Measurements from ENCODE around the gene ATXN7.

ATXN7 gene

DNA sequence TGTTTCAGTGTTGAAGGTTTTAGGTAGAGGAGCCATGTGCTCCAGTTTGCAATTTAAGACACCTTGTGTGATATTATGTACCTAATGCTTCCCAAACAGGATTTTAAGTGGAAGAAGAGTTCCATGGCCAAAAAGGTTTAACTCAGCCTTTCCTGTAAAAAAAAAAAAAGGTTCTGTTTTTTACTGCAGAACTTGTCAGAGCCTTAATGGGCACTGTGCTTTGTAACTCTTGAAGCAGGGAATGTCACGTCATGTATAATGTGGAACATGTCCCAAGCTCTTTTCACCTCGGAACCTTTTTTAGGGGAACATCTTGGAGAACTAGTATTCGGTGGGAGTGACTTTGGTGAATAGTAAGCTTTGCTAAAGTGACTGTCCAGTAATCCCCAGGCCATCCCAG lies 128.0 kb downstream of the ATXN7 start:
- no peak for TF ChIP-seq CTCF (IDR thresholded peaks at IDR 0.05; ENCODE audit: borderline replicate concordance, insufficient read depth, low read depth, low read length)
- H3K4me3 ChIP-seq (ENCODE audit: low read depth, low read length): no peak overlapping the region

- TF ChIP-seq CTCF (IDR thresholded peaks at IDR 0.05; ENCODE audit: borderline replicate concordance, insufficient read depth, low read depth, low read length): no peak
- no peak overlapping the region for H3K4me3 ChIP-seq (ENCODE audit: low read depth, low read length)
These were observed 129.0 kb downstream of the ATXN7 start for GRCh38 chr3:63992516-63993209.

DNA sequence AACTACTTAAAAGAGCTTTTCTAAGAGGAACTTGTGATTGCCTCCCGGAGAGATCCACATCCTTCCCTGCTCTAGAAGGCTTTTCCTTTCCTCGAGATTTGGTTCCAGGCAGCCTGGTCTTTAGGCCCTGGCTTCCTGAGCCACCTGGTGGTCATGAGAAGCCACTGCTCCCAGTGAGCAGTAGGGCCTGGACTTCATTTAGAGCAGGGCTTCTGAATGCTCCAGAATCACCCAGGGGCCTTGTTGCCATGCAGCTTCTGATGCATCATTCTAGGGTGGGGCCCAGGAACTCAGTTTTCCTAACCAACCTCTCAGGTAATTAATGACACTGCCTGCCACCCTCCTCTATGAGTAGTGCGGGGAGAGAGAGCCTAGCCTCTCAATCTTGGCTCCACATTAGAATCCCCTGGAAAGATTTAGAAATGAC lies 130.0 kb downstream of the ATXN7 start:
- H3K4me3 ChIP-seq (ENCODE audit: low read depth, low read length): no peak overlapping the region
- peak; percentile 89 for TF ChIP-seq CTCF (IDR thresholded peaks at IDR 0.05; ENCODE audit: borderline replicate concordance, insufficient read depth, low read depth, low read length)

- no peak for TF ChIP-seq CTCF (IDR thresholded peaks at IDR 0.05; ENCODE audit: borderline replicate concordance, insufficient read depth, low read depth, low read length)
- no peak overlapping the region for H3K4me3 ChIP-seq (ENCODE audit: low read depth, low read length)
These were observed 131.4 kb downstream of the ATXN7 start for GRCh38 chr3:63995086-63995485.

DNA sequence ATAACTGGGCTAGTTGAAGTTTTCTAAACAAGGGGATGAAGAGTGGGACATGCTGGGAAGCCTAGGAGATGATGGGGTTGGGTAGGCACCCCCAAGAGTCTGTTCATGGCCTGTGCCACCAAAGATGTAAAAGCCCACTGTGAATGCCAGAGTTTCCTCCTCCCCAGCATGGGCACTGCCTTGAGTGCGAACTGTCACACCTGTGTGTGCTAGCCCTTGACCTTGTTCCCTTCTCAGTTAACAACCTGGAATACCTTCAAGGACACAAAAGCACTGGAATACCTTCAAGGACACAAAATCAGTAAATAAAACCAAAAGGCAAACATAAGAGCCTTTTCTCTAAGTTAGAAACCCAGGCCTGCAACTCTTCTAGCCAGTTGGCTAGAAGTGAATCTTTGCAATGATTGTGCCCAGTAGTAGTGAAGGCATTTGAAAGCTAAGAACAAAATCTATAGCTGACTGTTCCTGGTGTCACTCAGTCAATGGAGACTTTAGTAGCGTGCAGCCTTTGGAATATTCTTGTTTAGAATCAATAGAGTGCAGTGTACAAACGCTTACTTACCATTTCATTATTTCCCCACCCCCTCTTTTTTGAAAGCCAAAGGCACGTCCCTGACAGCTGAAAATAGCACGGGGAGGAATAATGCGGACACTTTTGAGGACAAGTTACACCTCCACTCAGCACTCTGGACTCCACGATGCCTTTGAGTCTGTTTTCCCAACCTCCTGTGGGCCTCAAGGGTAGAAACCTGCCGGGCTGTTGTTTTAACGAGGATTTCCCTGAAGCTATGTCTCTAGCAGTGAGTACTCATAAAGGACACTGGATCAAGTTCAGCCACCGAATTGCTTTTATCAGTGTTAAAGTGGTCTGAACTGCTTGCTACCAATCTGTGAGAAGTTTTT lies 135.4 kb downstream of the ATXN7 start:
- TF ChIP-seq CTCF (IDR thresholded peaks at IDR 0.05; ENCODE audit: borderline replicate concordance, insufficient read depth, low read depth, low read length): no peak
- no peak overlapping the region for H3K4me3 ChIP-seq (ENCODE audit: low read depth, low read length)

GRCh38 chr3:64000453-64001055 lies 136.9 kb downstream of the ATXN7 start:
- TF ChIP-seq CTCF (IDR thresholded peaks at IDR 0.05; ENCODE audit: borderline replicate concordance, insufficient read depth, low read depth, low read length): no peak
- no peak overlapping the region for H3K4me3 ChIP-seq (ENCODE audit: low read depth, low read length)
